WTC11 (cell line): ENCODE measurements around the gene SOCS1.

Source experiments
- CTCF ChIP-seq: fragments of 200-600 bp; IDR thresholded peaks from 2 replicates; pipeline ENCODE4 v1.8.0; 2022; ENCODE audit warnings: antibody characterized with exemption
- HMGXB4 ChIP-seq: sonication (generic); formaldehyde crosslinking; IDR thresholded peaks from 2 replicates; pipeline ENCODE4 v1.8.1; 2023; ENCODE audit warnings: mild to moderate bottlenecking, moderate library complexity, missing genetic modification reagents
- JUN ChIP-seq: sonication (generic); formaldehyde crosslinking; IDR thresholded peaks from 2 replicates; pipeline ENCODE4 v1.8.0; 2023; ENCODE audit warnings: mild to moderate bottlenecking, missing genetic modification reagents

- no peak for TF ChIP-seq JUN (CRISPR knock-in tag)
- TF ChIP-seq HMGXB4, result no peak
- TF ChIP-seq CTCF, result no peak
Observed at GRCh38 chr16:11219178-11219577, 36.8 kb downstream of the SOCS1 start.
